ENCODE data around the gene NOTCH4. TPM values are rescaled to one million over a fixed set of nuclear protein-coding genes. Genes with fewer than 3 reads are reported as not detected.

Gene NOTCH4
- total and polyA plus RNA-seq, 2 donors (not counting 1 experiment from before 2014, with no cell fraction given): 0.42 to 0.99 TPM

GRCh38 chr6:32154514-32155161 lies 69.2 kb downstream of the NOTCH4 start:
- Histone ChIP-seq H4K20me1 (ENCODE audit: control insufficient read depth, extremely low read depth, insufficient read depth, low read length) (no peaks in the 10 kb centered on the region), H3K4me2 (ENCODE audit: extremely low read depth, insufficient read depth, low read length) (peak overlapping the region; percentile 99), H3K4me1 (ENCODE audit: control insufficient read depth, extremely low read depth, insufficient read depth, low read length) (peaks cover 18% of the 10 kb centered on the region), H3K4me3 (replicated peaks in 1 of 4; ENCODE audit: control extremely low read depth in 1 of 4, insufficient read depth in 1 of 4, low read depth in 3 of 4, low read length in 4 of 4) (peak overlapping the region; percentile 91 to 96 (median 94)), H3K27me3 (ENCODE audit: control insufficient read depth, insufficient read depth, low read length) (no peaks in the 10 kb centered on the region), H3K79me2 (ENCODE audit: control insufficient read depth, insufficient read depth, low read length) (peaks cover 15% of the 10 kb centered on the region), H3K9ac (ENCODE audit: insufficient read depth, low read length) (peak overlapping the region; percentile 86), H3K27ac (ENCODE audit: insufficient read depth, low read length) (peak overlapping the region; percentile 95), H3K36me3 (ENCODE audit: control insufficient read depth, insufficient read depth, low read length) (peaks cover 5% of the 10 kb centered on the region), H2AFZ (ENCODE audit: low read length) (peak overlapping the region; percentile 94), H3K9me3 (ENCODE audit: control insufficient read depth, insufficient read depth, low read depth, low read length) (no peaks in the 10 kb centered on the region)
- TF ChIP-seq EZH2 (IDR thresholded peaks at IDR 0.05; ENCODE audit: low read length, missing control alignments) (no peak), CTCF (conservative IDR thresholded peaks at IDR 0.05 in 1 of 2, IDR thresholded peaks at IDR 0.05 in 1 of 2; ENCODE audit: low read depth in 1 of 2, low read length in 2 of 2) (peak; percentile 42 to 48)
- peak; percentile 60 to 74 for DNase-seq (ENCODE audit: low read depth in 2 of 2)

- Histone ChIP-seq H3K36me3 (ENCODE audit: control insufficient read depth, insufficient read depth, low read length) (peaks cover 5% of the 10 kb centered on the region), H3K9ac (ENCODE audit: insufficient read depth, low read length) (peak within 1 kb of the TSS; percentile 86), H3K27me3 (ENCODE audit: control insufficient read depth, insufficient read depth, low read length) (no peaks in the 10 kb centered on the region), H3K79me2 (ENCODE audit: control insufficient read depth, insufficient read depth, low read length) (peaks cover 15% of the 10 kb centered on the region), H3K4me1 (ENCODE audit: control insufficient read depth, extremely low read depth, insufficient read depth, low read length) (peaks cover 18% of the 10 kb centered on the region), H3K9me3 (ENCODE audit: control insufficient read depth, insufficient read depth, low read depth, low read length) (no peaks in the 10 kb centered on the region), H3K27ac (ENCODE audit: insufficient read depth, low read length) (peak within 1 kb of the TSS; percentile 95), H3K4me3 (replicated peaks in 1 of 4; ENCODE audit: control extremely low read depth in 1 of 4, insufficient read depth in 1 of 4, low read depth in 3 of 4, low read length in 4 of 4) (peak within 1 kb of the TSS; percentile 91 to 96 (median 94)), H2AFZ (ENCODE audit: low read length) (peak within 1 kb of the TSS; percentile 94), H3K4me2 (ENCODE audit: extremely low read depth, insufficient read depth, low read length) (peak within 1 kb of the TSS; percentile 99), H4K20me1 (ENCODE audit: control insufficient read depth, extremely low read depth, insufficient read depth, low read length) (no peaks in the 10 kb centered on the region)
- TF ChIP-seq CTCF (conservative IDR thresholded peaks at IDR 0.05 in 1 of 2, IDR thresholded peaks at IDR 0.05 in 1 of 2; ENCODE audit: low read depth in 1 of 2, low read length in 2 of 2): peak in 1 of 2 donors; percentile 39
- no peak for TF ChIP-seq EZH2 (IDR thresholded peaks at IDR 0.05; ENCODE audit: low read length, missing control alignments)
- peak; percentile 92 to 95 for DNase-seq (ENCODE audit: low read depth in 2 of 2)
Observed at GRCh38 chr6:32153564-32154513, 70.0 kb downstream of the NOTCH4 start, which contains the start of gene PPT2. Gene PPT2 (plus strand): TSS chr6:32154141. CDS start chr6:32154595, 454 bp downstream.
